B cell (primary cell): ENCODE results near the gene HS3ST1.

Source experiments
- EZH2 ChIP-seq: IDR thresholded peaks from 2 replicates; pipeline ENCODE4 v1.6.1; 2012; ENCODE audit warnings: borderline replicate concordance, low read depth, mild to moderate bottlenecking, moderate library complexity, low read length; ENCODE audit not compliant: insufficient read depth, poor library complexity, severe bottlenecking
- TF ChIP-seq, protein P1 (sequence below): fragments of 200-600 bp; IDR thresholded peaks from one replicate; pipeline ENCODE4 v1.8.0; 2022; ENCODE audit warnings: antibody characterized with exemption, mild to moderate bottlenecking

DNA sequence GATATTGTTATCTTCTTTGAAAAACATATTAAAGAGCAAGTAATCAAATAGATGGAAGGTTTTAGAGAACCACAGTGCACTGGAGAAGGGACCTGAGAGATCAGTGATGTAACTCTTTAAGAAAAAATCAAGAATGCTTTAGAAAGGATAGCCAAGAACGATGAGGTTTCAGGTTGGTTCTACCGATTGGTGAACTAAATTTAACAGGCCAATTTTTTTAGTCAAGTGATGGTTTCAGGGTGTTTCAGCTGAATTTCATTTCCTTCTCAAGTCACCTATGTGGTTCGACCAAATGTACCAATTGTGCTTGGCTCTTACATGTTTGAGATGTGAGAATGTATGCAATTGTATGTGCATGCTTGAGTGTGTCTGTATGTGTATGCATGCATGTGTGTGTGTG, 26.5 kb downstream of the HS3ST1 start:
- TF ChIP-seq, protein P1, sequence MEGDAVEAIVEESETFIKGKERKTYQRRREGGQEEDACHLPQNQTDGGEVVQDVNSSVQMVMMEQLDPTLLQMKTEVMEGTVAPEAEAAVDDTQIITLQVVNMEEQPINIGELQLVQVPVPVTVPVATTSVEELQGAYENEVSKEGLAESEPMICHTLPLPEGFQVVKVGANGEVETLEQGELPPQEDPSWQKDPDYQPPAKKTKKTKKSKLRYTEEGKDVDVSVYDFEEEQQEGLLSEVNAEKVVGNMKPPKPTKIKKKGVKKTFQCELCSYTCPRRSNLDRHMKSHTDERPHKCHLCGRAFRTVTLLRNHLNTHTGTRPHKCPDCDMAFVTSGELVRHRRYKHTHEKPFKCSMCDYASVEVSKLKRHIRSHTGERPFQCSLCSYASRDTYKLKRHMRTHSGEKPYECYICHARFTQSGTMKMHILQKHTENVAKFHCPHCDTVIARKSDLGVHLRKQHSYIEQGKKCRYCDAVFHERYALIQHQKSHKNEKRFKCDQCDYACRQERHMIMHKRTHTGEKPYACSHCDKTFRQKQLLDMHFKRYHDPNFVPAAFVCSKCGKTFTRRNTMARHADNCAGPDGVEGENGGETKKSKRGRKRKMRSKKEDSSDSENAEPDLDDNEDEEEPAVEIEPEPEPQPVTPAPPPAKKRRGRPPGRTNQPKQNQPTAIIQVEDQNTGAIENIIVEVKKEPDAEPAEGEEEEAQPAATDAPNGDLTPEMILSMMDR, result no peak
- no peak for TF ChIP-seq EZH2
